SKM-1 treated with dmso at 0.1 percent for 144 hours (cell line): ENCODE data around the gene NRAP.

ENCODE experiments used
- DNase-seq: peaks from one replicate; lab custom pipeline; 2025; ENCODE audit not compliant: unreplicated experiment; lab: John Stamatoyannopoulos, UW

Gene NRAP

DNA sequence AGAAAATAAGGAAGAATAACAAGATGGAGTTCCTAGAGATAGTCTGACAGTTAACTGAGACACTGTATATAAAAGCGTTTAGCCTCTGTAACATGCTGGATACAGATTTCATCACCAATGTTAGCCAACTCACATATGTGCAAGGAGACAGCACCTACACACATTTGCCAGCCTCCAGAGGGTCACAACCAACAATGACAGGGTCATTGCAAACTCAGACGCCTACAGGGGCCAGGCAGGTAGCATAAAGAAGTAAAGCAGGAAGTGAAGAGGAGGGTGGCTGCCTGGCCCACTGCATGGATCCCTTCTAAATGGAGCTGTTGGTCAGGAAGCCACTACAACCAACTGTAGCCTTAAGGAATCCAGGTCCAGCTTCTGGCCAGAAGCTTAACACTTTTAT lies 50.4 kb downstream of the NRAP start:
- no peak for DNase-seq

DNA sequence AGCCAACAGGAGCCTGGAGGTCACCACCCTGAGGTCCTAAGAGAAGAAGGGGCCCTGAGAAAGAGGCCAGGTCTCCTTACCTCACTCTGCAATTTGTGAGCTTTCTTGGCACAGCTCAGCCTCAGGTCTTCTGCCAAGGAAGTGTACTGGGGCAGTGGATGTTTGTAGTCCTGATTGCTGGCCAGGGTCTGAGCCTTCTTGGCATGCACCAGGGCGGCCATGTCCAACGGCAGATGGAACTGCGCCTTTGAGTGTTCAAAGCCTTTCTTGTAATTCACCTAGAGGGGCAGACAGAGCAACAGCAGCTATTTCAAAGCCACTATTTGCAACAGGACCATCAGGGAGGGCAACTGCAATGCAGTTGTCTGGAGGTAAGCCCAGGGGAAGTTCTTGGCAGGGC lies 51.7 kb downstream of the NRAP start:
- DNase-seq: no peak

DNA sequence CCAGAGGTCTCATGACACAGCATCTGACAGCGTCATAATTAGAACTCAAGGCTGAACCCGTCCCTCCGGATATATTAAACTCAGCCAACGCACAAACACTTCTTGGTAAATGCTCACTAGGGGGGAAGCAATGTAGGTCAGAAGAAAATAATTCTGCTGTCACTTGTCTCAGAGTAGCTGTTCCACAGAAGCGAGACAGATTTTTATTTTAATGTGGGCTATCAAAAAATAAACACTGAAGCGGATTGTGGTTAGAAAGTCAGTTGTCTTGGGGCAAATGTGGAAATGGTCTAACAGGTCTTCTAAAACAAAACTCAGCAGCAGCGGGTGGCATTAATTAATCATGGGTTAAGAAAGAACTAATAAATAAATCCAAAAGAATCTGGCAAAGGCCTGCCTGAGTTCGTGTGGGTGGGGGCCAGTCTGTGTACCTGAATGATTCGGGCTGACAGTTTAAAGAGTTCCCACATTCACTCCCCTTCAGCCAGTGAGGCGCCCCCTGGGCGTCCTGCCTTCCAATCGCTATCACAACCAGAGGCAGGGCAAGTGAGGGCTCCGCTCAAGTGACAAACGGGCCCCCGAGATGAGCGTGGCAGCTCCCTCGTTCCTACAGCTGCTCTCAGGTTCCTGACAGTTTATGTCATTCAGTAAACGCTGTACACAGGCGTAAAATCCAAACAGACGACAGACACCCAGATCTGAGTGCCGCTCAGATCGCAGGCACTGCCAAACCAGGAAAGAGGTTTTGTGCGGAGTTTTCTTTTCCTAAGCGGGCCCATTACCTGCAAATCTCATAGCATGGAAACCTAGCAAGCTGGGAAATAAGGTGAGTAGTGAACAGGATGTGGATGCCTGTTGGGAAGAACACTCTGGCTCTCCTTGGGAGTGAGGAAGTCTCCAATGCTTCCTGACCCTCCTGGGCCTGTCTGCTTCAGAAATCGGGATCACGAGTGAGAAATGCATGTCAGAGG lies 52.9 kb downstream of the NRAP start:
- no peak for DNase-seq

GRCh38 chr10:113609704-113610108 lies 54.1 kb downstream of the NRAP start:
- DNase-seq: no peak

GRCh38 chr10:113605268-113605978 lies 58.4 kb downstream of the NRAP start:
- DNase-seq: no peak

DNA sequence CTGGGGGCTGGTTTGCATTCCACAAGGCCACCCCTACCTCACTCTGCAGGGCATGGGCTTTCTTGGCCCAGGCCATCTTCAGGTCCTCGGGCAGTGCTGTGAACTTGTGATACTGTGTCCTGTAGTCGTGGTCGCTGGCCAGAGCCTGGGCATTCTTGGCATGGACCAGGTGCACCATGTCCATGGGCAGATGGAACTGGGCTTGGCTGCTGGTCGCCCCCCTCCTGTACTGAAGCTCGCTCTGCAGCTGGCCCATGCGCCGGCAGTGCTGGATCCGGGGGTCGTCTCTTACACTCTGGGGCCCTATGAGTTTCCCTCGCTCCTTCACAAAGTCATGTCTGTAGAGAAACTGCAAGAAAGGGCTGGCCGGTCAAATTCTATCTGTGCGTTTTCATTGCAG lies 59.3 kb downstream of the NRAP start:
- DNase-seq: no peak

GRCh38 chr10:113603057-113603777 lies 60.6 kb downstream of the NRAP start:
- no peak for DNase-seq

- DNase-seq: no peak
These were observed 63.3 kb downstream of the NRAP start for GRCh38 chr10:113600569-113600968.

GRCh38 chr10:113594652-113595051 lies 69.2 kb downstream of the NRAP start:
- no peak for DNase-seq

DNA sequence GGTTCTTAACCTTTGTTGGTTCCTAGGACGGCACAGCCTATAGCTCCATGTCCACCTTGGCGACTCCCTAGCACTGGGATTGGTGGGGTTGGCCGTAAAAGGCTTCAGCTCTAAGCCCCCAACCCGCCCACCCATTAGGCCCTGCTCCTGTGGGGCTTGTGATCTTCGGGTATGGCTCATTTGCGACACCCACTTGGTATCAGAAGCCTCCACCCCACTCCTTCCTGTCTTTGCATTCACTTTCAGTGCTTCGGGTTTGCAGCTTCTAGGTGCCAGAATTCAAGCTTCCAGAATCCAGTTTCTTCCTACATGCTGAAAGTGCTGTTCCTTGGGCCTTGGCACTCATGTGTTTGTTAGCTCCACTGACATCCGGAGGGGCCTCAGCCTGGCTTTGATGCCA lies 71.5 kb downstream of the NRAP start:
- no peak for DNase-seq

DNA sequence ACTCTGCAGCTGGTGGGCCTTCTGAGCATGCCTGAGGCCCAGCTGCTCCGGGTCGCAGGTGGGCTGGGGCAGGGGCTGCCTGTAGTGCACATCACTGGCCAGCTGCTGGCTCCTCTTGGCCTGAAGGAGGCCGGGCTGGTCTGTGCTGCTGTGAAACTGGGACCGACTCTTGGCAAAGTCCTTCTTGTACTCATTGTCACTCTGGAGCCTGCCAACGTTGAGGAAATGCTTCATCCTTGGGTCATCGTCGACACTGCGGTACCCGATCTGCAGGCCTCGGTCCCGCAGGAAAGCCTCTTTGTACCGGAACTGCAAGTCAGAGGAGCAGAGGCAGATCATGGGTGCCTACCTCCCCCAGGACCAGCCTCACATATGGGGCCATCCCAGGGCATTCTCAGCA lies 73.3 kb downstream of the NRAP start:
- DNase-seq: no peak

DNA sequence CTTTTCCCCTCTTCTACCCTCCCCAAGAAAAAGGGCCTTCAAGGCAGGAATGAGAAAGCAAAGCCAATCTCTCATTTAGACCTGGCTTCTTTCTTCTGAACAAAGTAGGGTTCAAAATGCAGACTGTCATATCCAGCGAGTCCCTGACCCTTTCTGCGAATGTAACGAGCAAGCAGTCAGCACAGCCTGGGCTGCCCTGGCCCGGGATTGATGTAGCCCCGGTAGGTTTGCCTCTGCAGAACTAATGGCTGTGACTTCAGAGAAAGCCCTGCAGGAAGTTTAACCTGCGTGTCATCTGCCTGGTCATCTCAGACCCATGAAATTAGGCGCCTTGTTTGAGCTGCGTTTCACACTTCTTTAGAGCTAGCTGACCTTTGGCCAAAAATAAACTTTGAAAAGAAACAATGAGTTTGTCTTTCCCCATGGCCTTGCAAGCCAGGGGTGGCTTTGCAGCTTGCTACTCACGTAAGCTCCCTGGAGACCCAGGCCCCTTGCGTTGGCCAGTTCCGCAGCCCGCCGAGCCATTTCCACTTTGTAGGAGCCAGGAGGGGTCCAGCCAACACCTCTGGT lies 74.6 kb downstream of the NRAP start:
- no peak for DNase-seq

DNA sequence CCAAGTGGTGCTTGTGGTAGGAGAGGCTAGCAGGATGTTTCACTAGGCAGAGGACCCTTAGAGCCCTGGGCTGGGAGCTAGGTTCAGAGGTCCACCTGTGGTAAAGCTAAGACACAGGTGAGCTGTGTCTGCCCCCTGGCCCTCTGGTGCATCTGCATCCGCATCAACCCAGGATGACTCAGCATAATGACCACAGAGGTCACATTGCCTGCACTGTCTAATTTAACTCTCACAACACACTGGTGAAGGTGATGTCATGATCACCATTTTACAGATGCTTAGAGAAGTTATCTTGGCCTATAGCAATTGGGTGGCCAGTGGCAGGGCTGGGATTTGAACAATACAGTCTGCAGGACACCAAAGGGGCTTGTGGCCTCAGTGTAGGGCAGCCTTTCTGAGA lies 77.9 kb downstream of the NRAP start:
- no peak for DNase-seq

- DNase-seq: no peak
These were observed 80.3 kb downstream of the NRAP start for GRCh38 chr10:113583571-113583970.

DNA sequence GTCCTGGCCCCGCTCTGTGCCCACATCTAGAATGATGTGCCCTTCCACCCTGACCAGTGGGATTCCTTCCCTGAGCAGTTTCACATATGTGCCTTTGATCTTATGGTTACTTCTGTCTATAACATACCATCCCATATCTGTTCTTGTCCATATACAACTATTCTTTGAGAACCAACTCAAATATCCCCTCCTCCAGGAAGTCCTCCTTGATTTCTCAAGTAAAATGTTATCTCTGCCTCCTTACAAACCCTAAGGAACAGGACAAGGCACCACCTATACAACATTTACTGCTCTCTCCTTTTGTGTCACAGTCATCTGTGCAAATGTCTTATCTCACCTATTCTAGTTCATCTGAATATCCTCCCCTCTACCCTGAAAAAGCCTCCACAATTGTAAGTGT lies 82.7 kb downstream of the NRAP start:
- no peak for DNase-seq

DNA sequence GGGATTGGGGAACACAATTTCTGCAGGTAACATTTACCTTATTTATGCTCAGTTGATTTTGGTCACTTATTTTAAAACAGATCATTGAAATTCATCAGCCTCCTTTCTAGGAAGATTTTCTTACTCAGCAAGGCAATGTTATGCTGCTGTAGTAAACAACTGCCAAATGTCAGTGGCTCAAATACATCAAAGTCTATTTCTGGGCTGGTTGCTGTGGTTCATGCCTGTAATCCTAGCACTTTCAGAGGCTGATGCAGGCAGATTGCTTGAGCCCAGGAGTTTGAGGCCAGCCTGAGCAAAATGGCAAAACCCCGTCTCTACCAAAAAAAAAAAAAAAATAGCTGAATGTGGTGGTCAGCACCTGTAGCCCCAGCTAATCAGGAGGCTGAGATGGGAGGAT lies 85.1 kb downstream of the NRAP start:
- DNase-seq: no peak

GRCh38 chr10:113576852-113577251 lies 87.0 kb downstream of the NRAP start:
- DNase-seq: no peak

DNA sequence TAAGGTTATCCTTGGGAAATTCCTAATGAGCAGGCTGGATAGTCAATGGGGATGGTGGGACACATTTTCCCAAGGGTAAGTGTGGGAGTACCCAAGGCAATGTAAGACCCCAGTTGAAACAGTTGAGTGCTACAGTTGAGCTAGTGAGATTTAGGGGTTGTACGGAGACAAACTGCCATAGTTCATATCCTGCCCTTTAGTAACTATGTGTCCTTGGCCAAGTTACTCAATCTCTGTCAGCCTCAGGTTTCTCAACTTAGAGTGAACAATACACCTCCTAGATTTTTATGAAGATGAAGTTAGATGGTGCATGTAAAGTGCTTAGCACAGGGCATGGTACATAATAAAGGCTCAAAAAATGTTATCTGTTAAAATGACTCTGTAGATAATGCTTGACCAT lies 90.5 kb downstream of the NRAP start:
- no peak for DNase-seq

- no peak for DNase-seq
These were observed 91.1 kb downstream of the NRAP start for GRCh38 chr10:113572520-113573290.

GRCh38 chr10:113569576-113569975 lies 94.3 kb downstream of the NRAP start:
- DNase-seq: no peak

GRCh38 chr10:113566888-113567287 lies 97.0 kb downstream of the NRAP start:
- DNase-seq: no peak
